Measurements from ENCODE around the gene PAPOLG. TPM values are rescaled to one million over a fixed set of nuclear protein-coding genes. Genes with fewer than 3 reads are reported as not detected.

PAPOLG gene
- polyA plus RNA-seq, 3 donors = 4.7 to 8.9 (median 8.0) TPM

GRCh38 chr2:60806988-60807681, 51.1 kb downstream of the PAPOLG start:
- Mint-ChIP-seq H3K27ac (peak overlapping the region in 4 of 7 donors; percentile 15 to 69 (median 41)), H3K27me3 (ENCODE audit: low read depth in 3 of 3) (peaks cover 0 to 1% (median 0%) of the 10 kb centered on the region in 3 donors), H3K9me3 (peaks cover 0 to 6% (median 0%) of the 10 kb centered on the region in 7 donors), H3K4me1 (peaks cover 14% of the 10 kb centered on the region), H3K4me3 (no peak overlapping the region), H3K36me3 (peaks cover 9 to 15% of the 10 kb centered on the region in 2 donors)
- Histone ChIP-seq H3K27ac (ENCODE audit: low read depth in 1 of 2, low read length in 2 of 2) (peak overlapping the region in 1 of 2 donors; percentile 34), H3K9me3 (replicated peaks in 1 of 2; ENCODE audit: control insufficient read depth in 1 of 2, insufficient read depth in 1 of 2, low read length in 2 of 2) (no peaks in the 10 kb centered on the region), H3K4me2 (replicated peaks; ENCODE audit: extremely low read depth, low read length, poor library complexity, severe bottlenecking) (no peak overlapping the region), H3K4me3 (replicated peaks in 1 of 3; ENCODE audit: low read depth in 2 of 3, low read length in 3 of 3) (no peak overlapping the region), H3K79me2 (ENCODE audit: insufficient read depth, low read length) (no peaks in the 10 kb centered on the region), H4K20me1 (ENCODE audit: insufficient read depth, low read length) (no peaks in the 10 kb centered on the region), H3K4me1 (ENCODE audit: control insufficient read depth in 1 of 2, insufficient read depth in 2 of 2, low read length in 2 of 2) (peaks cover 10 to 12% of the 10 kb centered on the region in 2 donors), H3K36me3 (replicated peaks in 1 of 2; ENCODE audit: control insufficient read depth in 1 of 2, insufficient read depth in 2 of 2, low read length in 2 of 2) (peaks cover 11 to 20% of the 10 kb centered on the region in 2 donors), H2AFZ (ENCODE audit: insufficient read depth, low read depth, low read length, poor library complexity, severe bottlenecking) (peak overlapping the region; percentile 19), H3K9ac (ENCODE audit: insufficient read depth, low read length, poor library complexity, severe bottlenecking) (no peak overlapping the region), H3K27me3 (ENCODE audit: control insufficient read depth in 2 of 2, insufficient read depth in 2 of 2, low read length in 2 of 2) (no peaks in the 10 kb centered on the region)
- intact Hi-C loops (cut with micrococcal nuclease) = no loop called here
- TF ChIP-seq, protein P1, sequence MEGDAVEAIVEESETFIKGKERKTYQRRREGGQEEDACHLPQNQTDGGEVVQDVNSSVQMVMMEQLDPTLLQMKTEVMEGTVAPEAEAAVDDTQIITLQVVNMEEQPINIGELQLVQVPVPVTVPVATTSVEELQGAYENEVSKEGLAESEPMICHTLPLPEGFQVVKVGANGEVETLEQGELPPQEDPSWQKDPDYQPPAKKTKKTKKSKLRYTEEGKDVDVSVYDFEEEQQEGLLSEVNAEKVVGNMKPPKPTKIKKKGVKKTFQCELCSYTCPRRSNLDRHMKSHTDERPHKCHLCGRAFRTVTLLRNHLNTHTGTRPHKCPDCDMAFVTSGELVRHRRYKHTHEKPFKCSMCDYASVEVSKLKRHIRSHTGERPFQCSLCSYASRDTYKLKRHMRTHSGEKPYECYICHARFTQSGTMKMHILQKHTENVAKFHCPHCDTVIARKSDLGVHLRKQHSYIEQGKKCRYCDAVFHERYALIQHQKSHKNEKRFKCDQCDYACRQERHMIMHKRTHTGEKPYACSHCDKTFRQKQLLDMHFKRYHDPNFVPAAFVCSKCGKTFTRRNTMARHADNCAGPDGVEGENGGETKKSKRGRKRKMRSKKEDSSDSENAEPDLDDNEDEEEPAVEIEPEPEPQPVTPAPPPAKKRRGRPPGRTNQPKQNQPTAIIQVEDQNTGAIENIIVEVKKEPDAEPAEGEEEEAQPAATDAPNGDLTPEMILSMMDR (IDR thresholded peaks at IDR 0.05) = no peak
- WGBS (ENCODE audit: insufficient coverage) = 45% methylated on average over 3 of the region's 6 CpGs
- DNase-seq = no peak

- peaks cover 0 to 6% (median 0%) of the 10 kb centered on the region in 7 donors for H3K9me3 Mint-ChIP-seq
- DNase-seq = no peak
- intact Hi-C loops (cut with micrococcal nuclease) = no loop called here
- Histone ChIP-seq H4K20me1 (ENCODE audit: insufficient read depth, low read length) (no peaks in the 10 kb centered on the region), H3K9me3 (replicated peaks in 1 of 2; ENCODE audit: control insufficient read depth in 1 of 2, insufficient read depth in 1 of 2, low read length in 2 of 2) (no peaks in the 10 kb centered on the region), H3K4me3 (replicated peaks in 1 of 3; ENCODE audit: low read depth in 2 of 3, low read length in 3 of 3) (no peak overlapping the region), H3K9ac (ENCODE audit: insufficient read depth, low read length, poor library complexity, severe bottlenecking) (no peak overlapping the region), H2AFZ (ENCODE audit: insufficient read depth, low read depth, low read length, poor library complexity, severe bottlenecking) (no peak overlapping the region), H3K79me2 (ENCODE audit: insufficient read depth, low read length) (no peaks in the 10 kb centered on the region), H3K27ac (ENCODE audit: low read depth in 1 of 2, low read length in 2 of 2) (no peak overlapping the region), H3K27me3 (ENCODE audit: control insufficient read depth in 2 of 2, insufficient read depth in 2 of 2, low read length in 2 of 2) (no peaks in the 10 kb centered on the region), H3K36me3 (replicated peaks in 1 of 2; ENCODE audit: control insufficient read depth in 1 of 2, insufficient read depth in 2 of 2, low read length in 2 of 2) (peaks cover 6 to 10% of the 10 kb centered on the region in 2 donors), H3K4me2 (replicated peaks; ENCODE audit: extremely low read depth, low read length, poor library complexity, severe bottlenecking) (no peak overlapping the region), H3K4me1 (ENCODE audit: control insufficient read depth in 1 of 2, insufficient read depth in 2 of 2, low read length in 2 of 2) (peaks cover 10 to 12% of the 10 kb centered on the region in 2 donors)
- H3K4me3 Mint-ChIP-seq = peak overlapping the region in 1 of 2 donors; percentile 1
- no peak overlapping the region for H3K27ac Mint-ChIP-seq
- WGBS (ENCODE audit: insufficient coverage) = over 99% methylated on average over 11 of the region's 16 CpGs
- peaks cover 14% of the 10 kb centered on the region for H3K4me1 Mint-ChIP-seq
- peaks cover 0 to 2% (median 1%) of the 10 kb centered on the region in 3 donors for H3K27me3 Mint-ChIP-seq (ENCODE audit: low read depth in 3 of 3)
- H3K36me3 Mint-ChIP-seq = peaks cover 6 to 7% of the 10 kb centered on the region in 2 donors
- TF ChIP-seq, protein P1 (IDR thresholded peaks at IDR 0.05) = no peak
Observed at GRCh38 chr2:60808330-60808801, 52.3 kb downstream of the PAPOLG start.

Measured in CD14-positive monocyte (primary cell).